Upper lobe of left lung (tissue), 6 donors: ENCODE measurements around the gene ASIC3. TPM values are rescaled to one million over a fixed set of nuclear protein-coding genes. Genes with fewer than 3 reads are reported as not detected.

Experiments used
- ATAC-seq, 2 donors: fragments of 200-7000 bp; cut with Tn5 transposase; one replicate each; pipeline ENCODE4 v1.9.1; 2022; ENCODE audit warnings: mild to moderate bottlenecking in 2 of 2, moderate library complexity in 2 of 2; ENCODE audit not compliant: low FRiP score in 2 of 2
- DNase-seq, 2 donors: peaks; one replicate each; pipeline ENCODE4 v3.0.0-alpha.2; 2019 to 2020
- H3K27ac ChIP-seq, 4 donors: fragments of 200-600 bp; sonication (generic); one replicate each; pipeline ENCODE4 v1.5.1; 2016 to 2019
- H3K27me3 ChIP-seq, 4 donors: fragments of 200-600 bp; sonication (generic); one replicate each; pipeline ENCODE4 v1.5.1; 2017 to 2019
- H3K36me3 ChIP-seq, 4 donors: fragments of 200-600 bp; sonication (generic); one replicate each; pipeline ENCODE4 v1.5.1; 2016 to 2019
- H3K4me1 ChIP-seq, 4 donors: fragments of 200-600 bp; sonication (generic); one replicate each; pipeline ENCODE4 v1.5.1; 2018 to 2019
- H3K4me3 ChIP-seq, 4 donors: fragments of 200-600 bp; sonication (generic); one replicate each; pipeline ENCODE4 v1.5.1; 2017 to 2019; ENCODE audit warnings: mild to moderate bottlenecking in 2 of 4, moderate library complexity in 1 of 4
- H3K9me3 ChIP-seq, 4 donors: fragments of 200-600 bp; sonication (generic); one replicate each; pipeline ENCODE4 v1.5.1; 2018 to 2019
- CTCF ChIP-seq, 6 experiments: fragments of 450-650 bp in 4 of 6; fragments of 200-600 bp in 2 of 6; sonication (generic) in 2 of 6; IDR thresholded peaks; one replicate each; pipeline ENCODE4 v1.5.1; 2016 to 2019; ENCODE audit warnings: antibody characterized with exemption in 6 of 6
- EP300 ChIP-seq, 4 donors: sonication (generic); formaldehyde crosslinking; IDR thresholded peaks; one replicate each; pipeline ENCODE4 v1.5.1; 2017; ENCODE audit warnings: antibody characterized with exemption in 4 of 4, control low read depth in 2 of 4
- POLR2A ChIP-seq, 4 donors: fragments of 450-650 bp; IDR thresholded peaks; one replicate each; pipeline ENCODE4 v1.5.1; 2016 to 2017; ENCODE audit warnings: antibody characterized with exemption in 4 of 4, mild to moderate bottlenecking in 2 of 4
- POLR2AphosphoS5 ChIP-seq, 2 donors: sonication (generic); formaldehyde crosslinking; IDR thresholded peaks; one replicate each; pipeline ENCODE4 v1.5.1; 2017; ENCODE audit warnings: antibody characterized with exemption in 2 of 2
- WGBS, 2 donors: methylation state at CpG; one replicate each; pipeline ENCODE4 v1.1.5; 2017 to 2018; 5-methylcytosine and 5-hydroxymethylcytosine counted together
- total RNA-seq, 6 donors: library from RNA; depleted of rRNA in 4 of 6; stranded (reverse); fragments of >200 nt in 4 of 6; gene quantifications; one replicate each; pipeline versions ENCODE4 v1.1.0 to v1.2.1, GENCODE V29; 2016 to 2021
- donor health status: DM: no; HTN: no; CAD: no; lungs with moderate emphysema.
- donor health status: DM: no; HTN: yes; CAD: no; lungs with severe emphysema.

The ASIC3 gene
- total RNA-seq, 6 donors from 2014 or later, result 2.1 to 37.7 (median 4.0) TPM

GRCh38 chr7:151068069-151068773 lies 19.9 kb downstream of the ASIC3 start:
- H3K4me1 ChIP-seq, result peaks cover 0 to 8% (median 3%) of the 10 kb centered on the region in 4 donors
- no peaks in the 10 kb centered on the region for H3K9me3 ChIP-seq
- peaks cover 49 to 98% (median 91%) of the 10 kb centered on the region in 4 donors for H3K36me3 ChIP-seq
- no peaks in the 10 kb centered on the region for H3K27me3 ChIP-seq
- no peak overlapping the region for H3K4me3 ChIP-seq
- no peak for TF ChIP-seq POLR2A (IDR thresholded peaks at IDR 0.05)
- no peak for DNase-seq
- H3K27ac ChIP-seq, result no peak overlapping the region
- ATAC-seq, result no peak
- WGBS, 2 donors, result 84 to 89% methylated on average over 12 of the region's 12 CpGs

GRCh38 chr7:151069841-151070573 lies 21.7 kb downstream of the ASIC3 start:
- H3K9me3 ChIP-seq, result no peaks in the 10 kb centered on the region
- DNase-seq (peak in 1 of 2 donors; percentile 67), ATAC-seq (no peak)
- H3K27me3 ChIP-seq, result no peaks in the 10 kb centered on the region
- TF ChIP-seq CTCF (IDR thresholded peaks at IDR 0.05) (no peak), POLR2A (IDR thresholded peaks at IDR 0.05) (no peak), POLR2AphosphoS5 (IDR thresholded peaks at IDR 0.05) (no peak), EP300 (IDR thresholded peaks at IDR 0.05) (no peak)
- 91 to 93% methylated on average over 7 to 15 of the region's 17 CpGs for WGBS, 2 donors
- H3K4me3 ChIP-seq, result no peak overlapping the region
- H3K36me3 ChIP-seq, result peaks cover 44 to 100% (median 98%) of the 10 kb centered on the region in 4 donors
- H3K27ac ChIP-seq, result no peak overlapping the region
- H3K4me1 ChIP-seq, result no peaks in the 10 kb centered on the region

GRCh38 chr7:151070574-151070960 lies 22.2 kb downstream of the ASIC3 start:
- Histone ChIP-seq H3K4me1 (no peaks in the 10 kb centered on the region), H3K9me3 (no peaks in the 10 kb centered on the region), H3K27ac (no peak overlapping the region), H3K36me3 (peaks cover 39 to 100% (median 99%) of the 10 kb centered on the region in 4 donors), H3K4me3 (no peak overlapping the region), H3K27me3 (no peaks in the 10 kb centered on the region)
- ATAC-seq (no peak), DNase-seq (peak in 1 of 2 donors; percentile 62)
- TF ChIP-seq EP300 (IDR thresholded peaks at IDR 0.05), result no peak
- no peak for TF ChIP-seq POLR2AphosphoS5 (IDR thresholded peaks at IDR 0.05)
- no peak for TF ChIP-seq POLR2A (IDR thresholded peaks at IDR 0.05)
- TF ChIP-seq CTCF (IDR thresholded peaks at IDR 0.05), result no peak
- 88 to 95% methylated on average over 4 to 15 of the region's 15 CpGs for WGBS, 2 donors

GRCh38 chr7:151071032-151071866 lies 22.9 kb downstream of the ASIC3 start:
- Histone ChIP-seq H3K4me1 (no peaks in the 10 kb centered on the region), H3K27me3 (no peaks in the 10 kb centered on the region), H3K4me3 (no peak overlapping the region), H3K27ac (no peak overlapping the region), H3K36me3 (peaks cover 39 to 100% (median 98%) of the 10 kb centered on the region in 4 donors), H3K9me3 (no peaks in the 10 kb centered on the region)
- TF ChIP-seq POLR2AphosphoS5 (IDR thresholded peaks at IDR 0.05) (no peak), POLR2A (IDR thresholded peaks at IDR 0.05) (no peak), EP300 (IDR thresholded peaks at IDR 0.05) (no peak), CTCF (IDR thresholded peaks at IDR 0.05) (no peak)
- ATAC-seq, result no peak
- DNase-seq, result peak in 1 of 2 donors; percentile 82
- WGBS, 2 donors, result 92 to 97% methylated on average over 24 to 33 of the region's 39 CpGs

GRCh38 chr7:151073990-151074389 lies 25.7 kb downstream of the ASIC3 start:
- Histone ChIP-seq H3K27ac (no peak overlapping the region), H3K4me3 (no peak overlapping the region), H3K36me3 (peaks cover 21 to 86% (median 76%) of the 10 kb centered on the region in 4 donors), H3K4me1 (peaks cover 0 to 10% (median 5%) of the 10 kb centered on the region in 4 donors), H3K9me3 (no peaks in the 10 kb centered on the region), H3K27me3 (no peaks in the 10 kb centered on the region)
- ATAC-seq, result no peak
- TF ChIP-seq CTCF (IDR thresholded peaks at IDR 0.05), result no peak
- TF ChIP-seq POLR2AphosphoS5 (IDR thresholded peaks at IDR 0.05), result no peak
- no peak for TF ChIP-seq EP300 (IDR thresholded peaks at IDR 0.05)
- TF ChIP-seq POLR2A (IDR thresholded peaks at IDR 0.05), result no peak
- DNase-seq, result peak in 1 of 2 donors; percentile 64
- 81 to 88% methylated on average over 10 to 17 of the region's 17 CpGs for WGBS, 2 donors
